HepG2 (cell line): ENCODE measurements around the gene CFAP210. TPM values are rescaled to one million over a fixed set of nuclear protein-coding genes. Genes with fewer than 3 reads are reported as not detected.

Experiments used
- ATAC-seq: fragments of 200-7000 bp; cut with Tn5 transposase; 3 replicates; pipeline ENCODE4 v1.9.1; 2020; ENCODE audit warnings: mild to moderate bottlenecking, moderate library complexity
- BruUV-seq: library from RNA; stranded (reverse); fragments of 400-500 nt; replicated peaks from 2 replicates; lab custom pipeline; 2021; lab: Mats Ljungman, UMichigan
- CTCF ChIA-PET: fragments of 300-600 bp; formaldehyde crosslinking; extraction: SDS; loops from one replicate; lab custom pipeline; 2021; ENCODE audit warnings: low total read pairs, inconsistent platforms, low intra/inter-chr PET ratio; lab: Yijun Ruan, JAX
- POLR2A ChIA-PET: fragments of 350-600 bp; sonication (Branson Sonifier 250); formaldehyde crosslinking; loops from one replicate; lab custom pipeline; 2020; ENCODE audit warnings: antibody characterized with exemption, inconsistent platforms; lab: Yijun Ruan, JAX
- DNase-seq: peaks from one replicate; pipeline ENCODE4 v3.0.0-alpha.2; 2015; ENCODE audit warnings: low spot score
- FAIRE-seq: peaks from 3 replicates; lab custom pipeline; 2011; peaks lifted over from hg19 to GRCh38; lab: Jason Lieb, UNC
- H2AFZ ChIP-seq: one replicate; pipeline ENCODE4 v1.6.1; 2011; ENCODE audit warnings: low read length, inconsistent platforms
- H3K27ac ChIP-seq: fragments of 300-600 bp; 3 replicates; pipeline ENCODE4 v1.8.0; 2011; ENCODE audit warnings: mixed run types, mild to moderate bottlenecking, mixed read lengths, low read length, inconsistent platforms; ENCODE audit not compliant: insufficient read depth; ENCODE audit errors: extremely low read length
- H3K27me3 ChIP-seq, 2 experiments: fragments of 200-600 bp in 1 of 2; 2 replicates in 1 of 2; 3 replicates in 1 of 2; pipeline versions ENCODE4 v1.6.0 to v1.8.0; 2011; ENCODE audit warnings: low read length in 2 of 2, mild to moderate bottlenecking in 2 of 2, moderate library complexity in 2 of 2, inconsistent platforms in 1 of 2; ENCODE audit not compliant: insufficient read depth in 2 of 2, control insufficient read depth in 1 of 2
- H3K36me3 ChIP-seq, 2 experiments: fragments of 200-600 bp in 1 of 2; replicated peaks in 1 of 2; 2 replicates in 1 of 2; 3 replicates in 1 of 2; pipeline versions ENCODE4 v1.5.1 to v1.8.0; 2011; ENCODE audit warnings: low read length in 2 of 2, inconsistent platforms in 1 of 2; ENCODE audit not compliant: insufficient read depth in 2 of 2, control insufficient read depth in 1 of 2
- H3K4me1 ChIP-seq: 2 replicates; pipeline ENCODE4 v1.5.1; 2012; ENCODE audit warnings: low read length, inconsistent platforms; ENCODE audit not compliant: insufficient read depth
- H3K4me2 ChIP-seq: 2 replicates; pipeline ENCODE4 v1.6.0; 2011; ENCODE audit warnings: low read depth, low read length, inconsistent platforms
- H3K4me3 ChIP-seq, 3 experiments: fragments of 200-600 bp in 1 of 3; sonication (generic), shearing (Covaris generic) in 1 of 3; replicated peaks in 1 of 3; 2 replicates each; pipeline ENCODE4 v1.5.1; 2011 to 2016; ENCODE audit warnings: low read length in 3 of 3, inconsistent platforms in 2 of 3, low read depth in 2 of 3, mild to moderate bottlenecking in 2 of 3, control low read depth in 1 of 3, mixed read lengths in 1 of 3; ENCODE audit not compliant: insufficient read depth in 1 of 3
- H3K79me2 ChIP-seq: one replicate; pipeline ENCODE4 v1.6.1; 2011; ENCODE audit warnings: low read length, inconsistent platforms; ENCODE audit not compliant: insufficient read depth
- H3K9ac ChIP-seq: 2 replicates; pipeline ENCODE4 v1.6.0; 2011; ENCODE audit warnings: mild to moderate bottlenecking, low read depth, low read length, inconsistent platforms; ENCODE audit not compliant: insufficient read depth
- H3K9me3 ChIP-seq: 2 replicates; pipeline ENCODE4 v1.5.1; 2012; ENCODE audit warnings: mild to moderate bottlenecking, low read length
- H4K20me1 ChIP-seq: 2 replicates; pipeline ENCODE4 v1.6.0; 2011; ENCODE audit warnings: inconsistent platforms, mild to moderate bottlenecking, low read length, moderate library complexity; ENCODE audit not compliant: insufficient read depth
- ARID2 ChIP-seq: sonication (generic); formaldehyde crosslinking; IDR thresholded peaks from 2 replicates; pipeline ENCODE4 v1.8.1; 2022; ENCODE audit warnings: mild to moderate bottlenecking, missing genetic modification reagents, borderline replicate concordance
- ATF6 ChIP-seq: sonication (generic); formaldehyde crosslinking; conservative IDR thresholded peaks from 2 replicates; pipeline ENCODE4 v1.4.0; 2020; ENCODE audit warnings: missing genetic modification reagents
- ATRX ChIP-seq: sonication (generic); formaldehyde crosslinking; IDR thresholded peaks from 2 replicates; pipeline ENCODE4 v1.4.0; 2020; ENCODE audit warnings: missing genetic modification reagents, borderline replicate concordance
- GFI1 ChIP-seq: sonication (generic); formaldehyde crosslinking; IDR thresholded peaks from 2 replicates; pipeline ENCODE4 v1.5.0; 2020; ENCODE audit warnings: missing genetic modification reagents, mild to moderate bottlenecking, borderline replicate concordance
- GLI4 ChIP-seq: sonication (generic); formaldehyde crosslinking; IDR thresholded peaks from 2 replicates; pipeline ENCODE4 v1.5.1; 2020; ENCODE audit warnings: missing genetic modification reagents, mild to moderate bottlenecking, moderate library complexity, borderline replicate concordance
- GZF1 ChIP-seq: sonication (generic); formaldehyde crosslinking; IDR thresholded peaks from 2 replicates; pipeline ENCODE4 v1.5.1; 2020; ENCODE audit warnings: mild to moderate bottlenecking, missing genetic modification reagents
- HBP1 ChIP-seq: IDR thresholded peaks from 2 replicates; pipeline ENCODE4 v1.6.1; 2016; ENCODE audit warnings: low read depth, control low read depth
- NPAS2 ChIP-seq: sonication (generic); formaldehyde crosslinking; IDR thresholded peaks from 2 replicates; pipeline ENCODE4 v1.8.0; 2022; ENCODE audit warnings: mild to moderate bottlenecking, missing genetic modification reagents, borderline replicate concordance
- ZNF205 ChIP-seq: IDR thresholded peaks from 2 replicates; pipeline ENCODE4 v1.6.1; 2018; ENCODE audit warnings: missing biosample characterization, missing genetic modification reagents
- ZNF44 ChIP-seq: sonication (generic); formaldehyde crosslinking; IDR thresholded peaks from 2 replicates; pipeline ENCODE4 v1.5.1; 2020; ENCODE audit warnings: mild to moderate bottlenecking, missing genetic modification reagents
- ZNF552 ChIP-seq: sonication (generic); formaldehyde crosslinking; IDR thresholded peaks from 2 replicates; pipeline ENCODE4 v1.9.0; 2022; ENCODE audit warnings: missing genetic modification reagents, mild to moderate bottlenecking, borderline replicate concordance
- ZNF615 ChIP-seq: sonication (generic); formaldehyde crosslinking; IDR thresholded peaks from 2 replicates; pipeline ENCODE4 v1.5.0; 2020; ENCODE audit warnings: mild to moderate bottlenecking, missing genetic modification reagents, borderline replicate concordance
- ZNF850 ChIP-seq: sonication (generic); formaldehyde crosslinking; conservative IDR thresholded peaks from 2 replicates; pipeline ENCODE4 v1.9.0; 2021; ENCODE audit warnings: mild to moderate bottlenecking, missing genetic modification reagents
- ZSCAN12 ChIP-seq: sonication (generic); formaldehyde crosslinking; IDR thresholded peaks from 2 replicates; pipeline ENCODE4 v1.9.0; 2021; ENCODE audit warnings: mild to moderate bottlenecking, missing genetic modification reagents
- WGBS: methylation state at CpG from one replicate; pipeline ENCODE4 v1.1.6; 2017; ENCODE audit warnings: low lambda C conversion rate; 5-methylcytosine and 5-hydroxymethylcytosine counted together
- in situ Hi-C: cut with HindIII; loops from 2 replicates; pipeline ENCODE4 v1.10.0; 2017; ENCODE audit warnings: low pct_unique_long_range_greater_than_20kb; ENCODE audit not compliant: extremely low pct_ligation_motif_present
- intact Hi-C: fragments of 100-400 bp; cut with micrococcal nuclease; formaldehyde crosslinking; loops from one replicate; pipeline ENCODE4 v1.10.0; 2022; ENCODE audit not compliant: unreplicated experiment
- polyA plus RNA-seq, 8 experiments: library from polyadenylated mRNA; depleted of rRNA in 3 of 8; stranded (reverse) in 7 of 8; unstranded in 1 of 8; fragments of >200 nt; fragmentation: Illumina TruSeq in 4 of 8; extraction: Trizol in 4 of 8; gene quantifications; 2 replicates each; pipeline versions ENCODE4 v1.2.1 to v1.2.3, GENCODE V29; 2011 to 2016; ENCODE audit warnings: low read depth in 4 of 8, missing spikeins in 1 of 8, mixed read lengths in 1 of 8; ENCODE audit not compliant: insufficient read depth in 1 of 8
- total RNA-seq, 5 experiments: library from RNA; depleted of rRNA; stranded (reverse); fragments of >200 nt; fragmentation: Illumina TruSeq; extraction: Trizol; gene quantifications; 2 replicates each; pipeline ENCODE4 v1.2.3, GENCODE V29; 2016; ENCODE audit warnings: low read depth in 1 of 5

The CFAP210 gene
- total and polyA plus RNA-seq, 2 of the 13 experiments (the other 11 are each of a cell fraction or from before 2014, with no cell fraction given) = 0.18 TPM; not detected in 1

DNA sequence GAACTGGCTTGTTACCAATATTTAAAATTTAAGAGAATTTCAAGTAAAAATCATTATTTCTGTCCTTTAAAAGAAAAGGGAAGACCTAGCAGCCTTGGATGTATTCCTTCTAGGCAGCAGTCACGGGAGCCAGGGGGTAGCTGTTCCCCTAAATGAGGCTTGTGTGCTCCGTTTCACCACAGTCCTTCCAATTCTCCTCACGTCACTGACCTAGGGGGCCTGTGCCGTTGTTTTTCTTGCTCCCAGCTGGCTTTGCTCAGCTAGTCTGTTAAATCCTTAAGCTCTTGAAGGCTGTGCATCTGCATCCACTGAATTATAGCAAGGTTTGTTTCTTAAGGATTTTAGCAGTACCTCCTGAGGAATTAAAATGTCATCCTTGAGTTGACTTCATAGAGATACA is 49.3 kb upstream of the CFAP210 start (continued):
- TF ChIP-seq ZNF552 (CRISPR knock-in tag) (no peak), ARID2 (no peak), ZNF615 (CRISPR knock-in tag) (no peak), ZNF205 (CRISPR knock-in tag) (no peak), ATF6 (CRISPR knock-in tag) (no peak), HBP1 (no peak), NPAS2 (CRISPR knock-in tag) (no peak), ATRX (CRISPR knock-in tag) (no peak), ZSCAN12 (CRISPR knock-in tag) (no peak)
- TF ChIP-seq, all 625 proteins: peak for 0

DNA sequence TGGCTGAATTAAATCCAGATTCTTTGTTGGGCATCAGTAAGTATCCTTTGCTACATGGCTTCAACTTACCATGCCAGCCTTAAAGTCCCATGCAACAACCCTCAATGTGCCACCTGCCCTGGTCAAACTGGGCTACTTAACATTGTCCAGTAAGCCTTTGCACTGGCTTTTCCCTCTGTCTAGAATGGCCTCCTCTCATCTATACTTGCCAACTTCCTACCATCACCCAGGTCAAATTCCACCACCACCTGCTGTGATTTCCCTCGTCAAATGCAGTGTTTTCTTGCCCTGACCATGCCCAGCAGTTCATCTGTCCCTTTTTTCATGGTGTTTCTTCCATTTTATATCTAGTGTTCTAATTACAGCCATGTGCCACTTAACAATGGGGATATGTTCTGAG is 45.1 kb upstream of the CFAP210 start:
- FAIRE-seq = peak; percentile 28
- peak; percentile 18; the same call in 2 of the 3 replicates for ATAC-seq
- in situ Hi-C loops = no loop called here
- no TSS peak for BruUV-seq
- POLR2A ChIA-PET = no interaction called here
- intact Hi-C loops = no loop called here
- Histone ChIP-seq H3K27me3 (no peaks in the 10 kb centered on the region; a peak in 1 of 5 replicates), H3K9ac (no peak overlapping the region), H3K4me1 (peaks cover 66% of the 10 kb centered on the region), H3K9me3 (no peaks in the 10 kb centered on the region), H2AFZ (no peak overlapping the region), H4K20me1 (0 out of 2 replicates have a peak, but pooled peaks cover 8% of the 10 kb centered on the region), H3K79me2 (peaks cover 43% of the 10 kb centered on the region), H3K36me3 (peaks cover 5 to 35% of the 10 kb centered on the region in 2 experiments), H3K27ac (no peak overlapping the region), H3K4me3 (no peak overlapping the region), H3K4me2 (0 out of 2 replicates have a peak overlapping the region, but pooled peaks have one; percentile 9)
- WGBS = 89% methylated on average over 1 of the region's 1 CpG
- CTCF ChIA-PET = no interaction called here
- TF ChIP-seq GLI4 (0 out of 2 replicates have a peak, but pooled peaks have one; percentile 43), ZNF44 (CRISPR knock-in tag) (no peak), GFI1 (0 out of 2 replicates have a peak, but pooled peaks have one; percentile 21), ZNF850 (CRISPR knock-in tag) (no peak), GZF1 (CRISPR knock-in tag) (no peak)
- no peak for DNase-seq
